HEK293 (cell line): ENCODE data around the gene TUBA8.

ENCODE experiments used
- CTCF ChIA-PET: fragments of 350-600 bp; formaldehyde crosslinking; extraction: SDS; loops from one replicate; lab custom pipeline; 2021; ENCODE audit warnings: antibody characterized with exemption; lab: Yijun Ruan, JAX
- POLR2A ChIA-PET: fragments of 300-600 bp; formaldehyde crosslinking; extraction: SDS; loops from one replicate; lab custom pipeline; 2020; ENCODE audit warnings: antibody characterized with exemption, inconsistent platforms; lab: Yijun Ruan, JAX
- H3K27ac ChIP-seq: fragments of 200-500 bp; sonication (Bioruptor generic); 2 replicates; pipeline ENCODE4 v1.5.1; 2014; ENCODE audit warnings: low read depth, low read length, control low read depth, inconsistent platforms; ENCODE audit errors: extremely low read depth
- H3K36me3 ChIP-seq, 2 experiments: fragments of 200-500 bp in 1 of 2; sonication (Bioruptor generic) in 1 of 2; 1 replicate in 1 of 2; 2 replicates in 1 of 2; pipeline ENCODE4 v1.5.1; 2014 to 2017; ENCODE audit warnings: inconsistent platforms in 2 of 2, low read length in 2 of 2; ENCODE audit not compliant: control insufficient read depth in 2 of 2, insufficient read depth in 1 of 2
- H3K4me1 ChIP-seq: fragments of 200-500 bp; sonication (Bioruptor generic); 2 replicates; pipeline ENCODE4 v1.5.1; 2014; ENCODE audit warnings: mild to moderate bottlenecking, low read length, inconsistent platforms; ENCODE audit not compliant: control insufficient read depth, insufficient read depth
- H3K4me3 ChIP-seq: 2 replicates; pipeline ENCODE4 v1.5.1; 2011; ENCODE audit warnings: low read depth, mild to moderate bottlenecking, control low read depth, low read length, moderate library complexity
- H3K9me3 ChIP-seq: fragments of 200-500 bp; sonication (Bioruptor generic); 2 replicates; pipeline ENCODE4 v1.5.1; 2014; ENCODE audit warnings: low read depth, low read length, inconsistent platforms; ENCODE audit not compliant: control insufficient read depth, insufficient read depth
- HOXC10 ChIP-seq: sonication (generic); formaldehyde crosslinking; IDR thresholded peaks from 2 replicates; pipeline ENCODE4 v1.8.1; 2023; ENCODE audit warnings: mild to moderate bottlenecking, missing genetic modification reagents
- KLF1 ChIP-seq: fragments of 450-650 bp; formaldehyde crosslinking; IDR thresholded peaks from 2 replicates; pipeline ENCODE4 v1.5.1; 2016; ENCODE audit warnings: missing biosample characterization, missing genetic modification characterization
- KLF8 ChIP-seq: fragments of 450-650 bp; formaldehyde crosslinking; IDR thresholded peaks from 2 replicates; pipeline ENCODE4 v1.5.1; 2016; ENCODE audit warnings: missing biosample characterization, missing genetic modification characterization
- PRDM4 ChIP-seq: fragments of 450-650 bp; formaldehyde crosslinking; IDR thresholded peaks from 2 replicates; pipeline ENCODE4 v1.5.1; 2017; ENCODE audit warnings: missing biosample characterization, missing genetic modification characterization
- ZBTB17 ChIP-seq: fragments of 450-650 bp; formaldehyde crosslinking; IDR thresholded peaks from 2 replicates; pipeline ENCODE4 v1.5.1; 2016; ENCODE audit warnings: missing biosample characterization, missing genetic modification characterization
- ZBTB26 ChIP-seq: fragments of 450-650 bp; formaldehyde crosslinking; optimal IDR thresholded peaks from 2 replicates; pipeline ENCODE3; 2016; ENCODE audit warnings: missing biosample characterization, mild to moderate bottlenecking, missing genetic modification characterization
- ZFHX2 ChIP-seq: fragments of 450-650 bp; formaldehyde crosslinking; conservative IDR thresholded peaks from 2 replicates; pipeline ENCODE4 v1.5.1; 2016; ENCODE audit warnings: missing biosample characterization, missing genetic modification characterization
- ZFP3 ChIP-seq: fragments of 450-650 bp; formaldehyde crosslinking; IDR thresholded peaks from 2 replicates; pipeline ENCODE4 v1.5.1; 2016; ENCODE audit warnings: low read depth, missing biosample characterization, missing genetic modification characterization
- ZNF214 ChIP-seq: fragments of 450-650 bp; formaldehyde crosslinking; IDR thresholded peaks from 2 replicates; pipeline ENCODE4 v1.5.1; 2017; ENCODE audit warnings: missing biosample characterization, mild to moderate bottlenecking, missing genetic modification characterization, borderline replicate concordance
- ZNF223 ChIP-seq: fragments of 450-650 bp; formaldehyde crosslinking; IDR thresholded peaks from 2 replicates; pipeline ENCODE4 v1.5.1; 2016; ENCODE audit warnings: missing biosample characterization, missing genetic modification characterization
- ZNF23 ChIP-seq: fragments of 450-650 bp; formaldehyde crosslinking; IDR thresholded peaks from 2 replicates; pipeline ENCODE4 v1.5.1; 2016; ENCODE audit warnings: missing biosample characterization, missing genetic modification characterization, borderline replicate concordance
- ZNF266 ChIP-seq: fragments of 450-650 bp; formaldehyde crosslinking; IDR thresholded peaks from 2 replicates; pipeline ENCODE4 v1.5.1; 2016; ENCODE audit warnings: missing biosample characterization, missing genetic modification characterization, low read depth
- ZNF280C ChIP-seq: fragments of 450-650 bp; formaldehyde crosslinking; IDR thresholded peaks from 2 replicates; pipeline ENCODE4 v1.5.1; 2016; ENCODE audit warnings: missing biosample characterization, missing genetic modification characterization
- ZNF350 ChIP-seq: fragments of 450-650 bp; formaldehyde crosslinking; IDR thresholded peaks from 2 replicates; pipeline ENCODE4 v1.5.0; 2017; ENCODE audit warnings: missing biosample characterization, mild to moderate bottlenecking, missing genetic modification characterization
- ZNF501 ChIP-seq: fragments of 450-650 bp; formaldehyde crosslinking; IDR thresholded peaks from 2 replicates; pipeline ENCODE4 v1.5.1; 2016; ENCODE audit warnings: missing biosample characterization, missing genetic modification characterization
- ZNF514 ChIP-seq: fragments of 450-650 bp; formaldehyde crosslinking; IDR thresholded peaks from 2 replicates; pipeline ENCODE4 v1.5.1; 2016; ENCODE audit warnings: missing biosample characterization, missing genetic modification characterization
- ZNF548 ChIP-seq: fragments of 450-650 bp; formaldehyde crosslinking; IDR thresholded peaks from 2 replicates; pipeline ENCODE4 v1.5.1; 2016; ENCODE audit warnings: missing biosample characterization, missing genetic modification characterization
- ZNF561 ChIP-seq: fragments of 450-650 bp; IDR thresholded peaks from 2 replicates; pipeline ENCODE4 v1.5.1; 2018; ENCODE audit warnings: missing biosample characterization, missing genetic modification characterization, borderline replicate concordance
- ZNF768 ChIP-seq: fragments of 450-650 bp; formaldehyde crosslinking; IDR thresholded peaks from 2 replicates; pipeline ENCODE4 v1.5.1; 2018; ENCODE audit warnings: missing biosample characterization, mild to moderate bottlenecking, missing genetic modification characterization
- ZNF777 ChIP-seq: fragments of 450-650 bp; formaldehyde crosslinking; IDR thresholded peaks from 2 replicates; pipeline ENCODE4 v1.5.1; 2017; ENCODE audit warnings: missing biosample characterization, missing genetic modification characterization, borderline replicate concordance
- ZSCAN4 ChIP-seq: fragments of 450-650 bp; formaldehyde crosslinking; IDR thresholded peaks from 2 replicates; pipeline ENCODE4 v1.5.1; 2017; ENCODE audit warnings: missing biosample characterization, missing genetic modification characterization

TUBA8 gene

GRCh38 chr22:18096823-18097222 is 13.8 kb upstream of the TUBA8 start (continued):
- TF ChIP-seq ZNF23 (tag by site-specific recombination) = no peak
- TF ChIP-seq ZNF223 (tag by site-specific recombination) = no peak
- no peak for TF ChIP-seq PRDM4 (tag by site-specific recombination)
- no peak for TF ChIP-seq ZBTB17 (tag by site-specific recombination)

GRCh38 chr22:18100781-18101180 is 9.8 kb upstream of the TUBA8 start:
- TF ChIP-seq ZFP3 (tag by site-specific recombination) (no peak), ZNF777 (tag by site-specific recombination) (no peak), ZNF501 (tag by site-specific recombination) (no peak), KLF1 (tag by site-specific recombination) (no peak), ZNF214 (tag by site-specific recombination) (no peak), ZNF514 (no peak), ZBTB26 (tag by site-specific recombination) (no peak), ZSCAN4 (tag by site-specific recombination) (no peak), KLF8 (tag by site-specific recombination) (no peak), ZNF350 (tag by site-specific recombination) (no peak), HOXC10 (CRISPR knock-in tag) (no peak), ZNF561 (no peak), ZNF548 (tag by site-specific recombination) (no peak), ZNF280C (tag by site-specific recombination) (no peak), ZNF768 (tag by site-specific recombination) (no peak), ZFHX2 (tag by site-specific recombination) (no peak), ZBTB17 (tag by site-specific recombination) (no peak), ZNF266 (no peak)
- H3K9me3 ChIP-seq = no peaks in the 10 kb centered on the region
- ChIA-PET POLR2A (interaction anchor here (1.1 kb wide), 1 partner anchor 9 kb away, joined by 3 read pairs; no protein-coding TSS in a partner anchor), CTCF (interaction anchor here (1.0 to 2.1 kb wide), 2 partner anchors 12 to 25 kb away, joined by 3 to 5 read pairs; no protein-coding TSS in a partner anchor)
- no peaks in the 10 kb centered on the region for H3K4me1 ChIP-seq
- H3K4me3 ChIP-seq = no peak overlapping the region
- H3K27ac ChIP-seq = no peak overlapping the region
- H3K36me3 ChIP-seq = peaks cover 0 to 22% of the 10 kb centered on the region in 2 experiments; a peak in 2 of 3 replicates
